HG03520 (cell line): ENCODE results near the gene MXD4.
"Not testable (repeated sequence)": the region's sequence is repeated elsewhere in the genome, so short reads cannot be mapped to it uniquely, and the experiment has no call there.

Experiments used
- ATAC-seq: cut with Tn5 transposase; IDR thresholded peaks from one replicate; pipeline ENCODE4 v1.9.1; 2021; ENCODE audit warnings: mild to moderate bottlenecking, moderate library complexity; ENCODE audit not compliant: unreplicated experiment

Gene MXD4

DNA sequence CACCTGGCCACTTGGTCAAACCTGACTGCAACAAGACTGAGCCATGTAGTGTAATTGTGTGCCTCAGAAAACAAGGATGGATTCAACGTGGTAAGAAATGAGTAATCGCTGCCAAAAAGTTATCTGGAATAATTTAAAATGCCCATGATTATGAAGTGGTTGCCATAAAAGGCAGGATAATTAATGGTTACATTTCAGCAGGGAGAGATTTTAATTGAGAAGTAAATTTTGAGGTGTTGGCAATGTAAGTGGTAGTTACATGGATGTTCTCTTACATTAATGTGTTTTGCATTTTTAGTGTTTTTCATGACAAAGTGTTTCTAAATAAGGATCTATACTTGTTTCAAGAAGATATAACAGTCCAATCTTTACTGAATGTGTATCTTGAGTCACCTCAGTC lies 35.6 kb downstream of the MXD4 start:
- ATAC-seq: no peak

GRCh38 chr4:2222838-2223237 lies 39.1 kb downstream of the MXD4 start:
- ATAC-seq: no peak

DNA sequence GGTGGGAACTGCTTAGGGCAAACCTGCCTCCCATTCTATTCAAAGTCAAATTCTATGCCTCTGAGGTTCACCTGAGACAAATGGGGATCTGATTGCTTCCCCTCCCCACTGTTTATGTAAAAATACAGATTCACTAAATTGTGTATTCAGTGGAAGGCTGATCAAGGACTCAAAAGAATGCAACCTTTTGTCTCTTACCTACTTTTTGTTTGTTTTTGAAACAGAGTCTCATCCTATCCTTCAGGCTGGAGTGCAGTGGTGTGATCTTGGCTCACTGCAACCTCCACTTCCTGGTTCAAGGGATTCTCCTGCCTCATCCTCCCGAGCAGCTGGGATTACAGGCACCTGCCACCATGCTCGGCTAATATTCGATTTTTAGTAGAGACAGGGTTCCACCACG lies 40.5 kb downstream of the MXD4 start:
- not testable (repeated sequence) for ATAC-seq

DNA sequence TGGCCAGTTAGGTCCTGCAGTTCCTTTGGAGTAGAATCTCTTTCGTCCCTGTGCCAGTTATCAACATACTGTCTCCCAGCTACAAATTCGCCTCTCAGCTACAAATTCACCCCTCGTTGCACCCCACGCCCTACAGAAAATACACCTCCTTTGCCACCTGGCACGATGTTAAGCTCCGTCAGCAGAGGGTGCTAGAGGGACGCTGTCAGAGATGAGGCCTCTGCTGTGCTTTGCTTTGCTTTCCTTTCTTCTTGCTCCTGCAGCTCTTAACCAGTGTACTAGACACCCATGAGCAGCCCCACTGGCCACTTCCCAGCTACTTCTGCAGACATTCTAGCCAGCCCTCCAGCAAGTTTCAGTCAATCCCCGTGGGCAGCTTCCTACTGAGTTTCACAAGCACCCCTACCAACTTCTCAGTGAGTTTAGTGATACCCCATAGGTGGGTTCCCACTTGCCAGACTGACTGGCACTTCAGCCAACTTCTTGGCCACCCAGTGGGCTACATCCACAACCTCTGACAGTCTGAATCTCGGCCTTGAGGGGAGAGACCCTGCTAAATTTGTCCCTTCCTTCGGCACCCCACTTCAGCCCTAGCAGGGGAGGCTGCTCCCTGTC lies 41.8 kb downstream of the MXD4 start:
- no peak for ATAC-seq

DNA sequence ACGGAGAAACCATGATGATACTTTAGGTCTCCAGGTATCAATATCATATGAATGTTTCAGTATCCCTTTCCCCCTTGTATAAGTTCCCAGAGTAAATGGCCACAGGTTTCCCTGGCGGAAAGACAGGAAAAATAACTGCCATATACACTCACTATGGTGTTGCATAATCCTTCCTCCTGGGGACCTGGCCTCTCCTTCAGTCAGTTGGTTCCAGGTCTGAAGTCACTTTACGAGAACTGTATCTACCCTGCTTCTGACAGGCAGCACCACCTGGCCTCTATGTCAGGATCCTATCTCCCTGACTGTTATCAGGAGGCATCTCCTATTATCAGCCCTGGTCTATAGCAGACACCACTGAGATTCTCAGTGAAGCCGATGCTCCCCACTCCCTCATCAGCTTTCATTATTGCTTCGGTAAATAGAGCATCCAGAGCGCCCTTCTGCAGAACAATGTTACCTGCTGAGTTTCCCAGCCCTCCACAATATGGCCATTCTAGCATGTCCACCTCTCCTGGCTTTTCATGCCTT lies 42.6 kb downstream of the MXD4 start:
- ATAC-seq: no peak

DNA sequence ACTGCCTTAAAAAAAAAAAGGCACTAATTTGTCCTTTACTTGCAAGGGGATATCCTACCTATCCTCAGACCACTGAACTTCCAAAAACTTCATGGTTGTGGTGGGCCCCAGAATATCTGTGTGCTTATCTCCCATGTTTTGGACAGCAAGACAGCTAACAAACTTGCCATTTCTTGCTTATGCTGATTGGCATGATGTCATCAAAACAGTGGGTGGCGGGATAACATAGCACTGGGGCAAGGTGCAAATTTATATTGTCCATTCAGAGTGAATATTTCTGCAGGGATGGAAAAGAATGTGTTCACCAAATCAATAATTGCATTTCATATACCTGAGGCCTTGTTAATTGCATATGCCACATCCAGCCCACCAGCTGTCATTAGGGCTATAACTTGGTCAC lies 43.5 kb downstream of the MXD4 start:
- ATAC-seq: no peak

DNA sequence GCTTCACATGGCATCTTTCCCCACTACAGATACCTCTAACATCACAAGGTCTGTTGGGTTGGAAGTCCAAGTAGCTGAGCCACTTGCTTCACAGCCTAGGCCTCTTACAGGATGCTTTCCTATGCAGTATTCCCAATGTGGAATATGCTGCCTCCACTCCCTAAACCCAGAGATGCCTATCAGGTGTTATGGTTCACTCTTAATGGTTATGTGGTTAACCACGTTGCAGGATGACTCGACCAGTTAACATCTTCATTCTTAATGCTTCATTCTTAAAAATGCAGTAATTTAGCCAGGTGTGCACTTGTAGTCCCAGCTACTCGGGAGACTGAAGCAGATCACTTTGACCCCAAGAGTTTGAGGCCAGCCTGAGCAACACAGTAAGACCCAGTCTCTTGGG lies 44.2 kb downstream of the MXD4 start:
- ATAC-seq: no peak

- ATAC-seq: no peak
Observed at GRCh38 chr4:2212831-2213230, 49.1 kb downstream of the MXD4 start.

DNA sequence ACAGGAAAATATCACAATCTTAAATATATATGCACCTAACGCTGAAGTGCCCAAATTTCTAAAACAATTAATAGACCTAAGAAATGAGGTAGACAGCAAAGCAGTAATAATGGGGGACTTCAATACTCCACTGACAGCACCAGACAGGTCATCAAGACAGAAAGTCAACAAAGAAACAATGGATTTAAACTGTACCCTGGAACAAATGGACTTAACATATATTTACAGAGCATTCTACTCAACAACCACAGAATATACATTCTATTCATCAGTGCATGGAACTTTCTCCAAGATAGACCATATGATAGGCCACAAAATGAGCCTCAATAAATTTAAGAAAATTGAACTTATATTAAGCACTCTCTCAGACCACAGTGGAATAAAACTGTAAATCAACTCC lies 59.1 kb downstream of the MXD4 start:
- ATAC-seq: not testable (repeated sequence)
